ENCODE measurements around the gene TRPM5. TPM values are rescaled to one million over a fixed set of nuclear protein-coding genes. Genes with fewer than 3 reads are reported as not detected.

The TRPM5 gene
- total RNA-seq, 1 donor from 2014 or later, result not detected

- Mint-ChIP-seq H3K4me3 (ENCODE audit: unreplicated experiment) (peak within 1 kb of the TSS; percentile 42), H3K27me3 (ENCODE audit: low read depth) (peaks cover 35% of the 10 kb centered on the region), H3K36me3 (ENCODE audit: low read depth) (no peaks in the 10 kb centered on the region), H3K4me1 (ENCODE audit: low read depth) (peaks cover 3% of the 10 kb centered on the region), H3K9me3 (ENCODE audit: low read depth) (peaks cover 11% of the 10 kb centered on the region), H3K27ac (ENCODE audit: unreplicated experiment) (no peak within 1 kb of the TSS)
- DNase-seq (ENCODE audit: low spot score), result peak; percentile 52
- TF ChIP-seq, protein P1, sequence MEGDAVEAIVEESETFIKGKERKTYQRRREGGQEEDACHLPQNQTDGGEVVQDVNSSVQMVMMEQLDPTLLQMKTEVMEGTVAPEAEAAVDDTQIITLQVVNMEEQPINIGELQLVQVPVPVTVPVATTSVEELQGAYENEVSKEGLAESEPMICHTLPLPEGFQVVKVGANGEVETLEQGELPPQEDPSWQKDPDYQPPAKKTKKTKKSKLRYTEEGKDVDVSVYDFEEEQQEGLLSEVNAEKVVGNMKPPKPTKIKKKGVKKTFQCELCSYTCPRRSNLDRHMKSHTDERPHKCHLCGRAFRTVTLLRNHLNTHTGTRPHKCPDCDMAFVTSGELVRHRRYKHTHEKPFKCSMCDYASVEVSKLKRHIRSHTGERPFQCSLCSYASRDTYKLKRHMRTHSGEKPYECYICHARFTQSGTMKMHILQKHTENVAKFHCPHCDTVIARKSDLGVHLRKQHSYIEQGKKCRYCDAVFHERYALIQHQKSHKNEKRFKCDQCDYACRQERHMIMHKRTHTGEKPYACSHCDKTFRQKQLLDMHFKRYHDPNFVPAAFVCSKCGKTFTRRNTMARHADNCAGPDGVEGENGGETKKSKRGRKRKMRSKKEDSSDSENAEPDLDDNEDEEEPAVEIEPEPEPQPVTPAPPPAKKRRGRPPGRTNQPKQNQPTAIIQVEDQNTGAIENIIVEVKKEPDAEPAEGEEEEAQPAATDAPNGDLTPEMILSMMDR (IDR thresholded peaks at IDR 0.05), result no peak
Observed at GRCh38 chr11:2444821-2445745, 769 bp upstream of the TRPM5 start, which contains the start of gene KCNQ1. Gene KCNQ1, plus strand, starts transcription at chr11:2445008. Its CDS starts 91 bp downstream, at chr11:2445099.

- peak; percentile 40 for DNase-seq (ENCODE audit: low spot score)
- TF ChIP-seq, protein P1 (IDR thresholded peaks at IDR 0.05), result no peak
- Mint-ChIP-seq H3K27me3 (ENCODE audit: low read depth) (peaks cover 46% of the 10 kb centered on the region), H3K4me3 (ENCODE audit: unreplicated experiment) (no peak overlapping the region), H3K9me3 (ENCODE audit: low read depth) (peaks cover 13% of the 10 kb centered on the region), H3K27ac (ENCODE audit: unreplicated experiment) (no peak overlapping the region), H3K36me3 (ENCODE audit: low read depth) (peaks cover 2% of the 10 kb centered on the region), H3K4me1 (ENCODE audit: low read depth) (peaks cover 3% of the 10 kb centered on the region)
Observed at GRCh38 chr11:2443406-2443805, 908 bp downstream of the TRPM5 start.

DNA sequence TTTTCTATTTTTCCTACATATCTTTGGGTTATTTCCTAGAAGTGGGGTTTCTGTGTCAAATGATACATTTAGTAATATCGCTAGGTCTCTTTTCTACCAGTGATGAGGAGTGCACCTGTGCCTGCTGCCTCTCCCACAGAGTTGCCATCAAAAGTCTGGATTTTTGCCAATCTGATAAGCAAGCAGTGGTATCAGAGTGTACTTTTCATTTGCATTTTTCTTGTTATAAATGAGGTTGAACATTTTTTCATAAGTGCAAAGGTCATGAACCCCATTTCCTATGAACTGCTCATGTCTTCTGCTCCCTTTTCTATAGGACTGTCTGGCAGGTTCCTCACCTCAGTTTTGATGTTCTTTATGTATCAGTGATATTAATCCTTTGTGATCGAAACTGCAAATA, 1.7 kb downstream of the TRPM5 start:
- no peak overlapping the region for H3K4me3 Mint-ChIP-seq (ENCODE audit: unreplicated experiment)
- H3K27me3 Mint-ChIP-seq (ENCODE audit: low read depth), result peaks cover 52% of the 10 kb centered on the region
- TF ChIP-seq, protein P1 (IDR thresholded peaks at IDR 0.05), result no peak
- H3K9me3 Mint-ChIP-seq (ENCODE audit: low read depth), result peaks cover 13% of the 10 kb centered on the region
- H3K27ac Mint-ChIP-seq (ENCODE audit: unreplicated experiment), result no peak overlapping the region
- no peak for DNase-seq (ENCODE audit: low spot score)
- peaks cover 2% of the 10 kb centered on the region for H3K36me3 Mint-ChIP-seq (ENCODE audit: low read depth)
- peaks cover 3% of the 10 kb centered on the region for H3K4me1 Mint-ChIP-seq (ENCODE audit: low read depth)

DNA sequence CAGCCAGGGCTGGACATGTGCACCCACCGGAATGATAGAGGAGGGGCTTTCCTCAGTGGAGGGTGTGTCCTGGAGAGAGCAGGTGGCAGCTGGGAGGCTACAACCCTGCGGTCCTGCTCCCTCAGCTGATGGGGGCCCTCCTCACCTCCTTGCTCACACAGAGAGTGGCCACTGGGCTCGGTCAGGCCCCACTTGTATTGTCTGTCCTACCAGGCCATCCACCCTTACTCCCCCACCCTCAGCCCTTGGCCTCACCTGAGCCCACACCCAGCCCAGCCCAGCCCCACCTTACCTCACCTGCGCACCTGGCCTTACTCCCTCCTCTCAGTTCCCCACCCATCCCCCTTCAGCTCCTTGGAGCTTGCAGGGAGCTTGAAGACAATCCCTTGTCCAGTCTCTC, 3.1 kb downstream of the TRPM5 start:
- Mint-ChIP-seq H3K4me1 (ENCODE audit: low read depth) (peaks cover 3% of the 10 kb centered on the region), H3K9me3 (ENCODE audit: low read depth) (peaks cover 13% of the 10 kb centered on the region), H3K27me3 (ENCODE audit: low read depth) (peaks cover 50% of the 10 kb centered on the region), H3K36me3 (ENCODE audit: low read depth) (peaks cover 2% of the 10 kb centered on the region), H3K4me3 (ENCODE audit: unreplicated experiment) (no peak overlapping the region), H3K27ac (ENCODE audit: unreplicated experiment) (no peak overlapping the region)
- TF ChIP-seq, protein P1 (IDR thresholded peaks at IDR 0.05), result no peak
- peak; percentile 61 for DNase-seq (ENCODE audit: low spot score)

DNA sequence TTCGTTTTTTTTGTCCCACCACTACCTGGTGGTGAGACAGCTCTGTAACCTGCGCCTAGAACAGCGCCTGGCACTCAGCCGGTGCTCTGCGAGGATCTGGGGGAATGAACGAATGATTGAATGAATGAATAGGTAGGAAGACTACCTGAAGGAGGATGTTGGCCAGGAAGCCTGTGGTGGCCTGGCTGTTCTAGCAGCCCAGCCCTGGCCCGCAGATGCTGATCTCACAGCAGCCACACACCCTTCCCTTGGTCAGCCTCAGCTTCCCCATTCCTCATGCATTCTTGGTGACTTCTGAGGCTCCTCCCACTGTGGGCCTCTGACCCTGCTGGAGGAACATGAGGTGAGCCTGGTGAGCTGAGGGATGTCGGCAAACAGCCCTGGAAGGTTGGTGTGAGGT, 3.7 kb downstream of the TRPM5 start:
- DNase-seq (ENCODE audit: low spot score), result peak; percentile 66
- no peak overlapping the region for H3K27ac Mint-ChIP-seq (ENCODE audit: unreplicated experiment)
- H3K9me3 Mint-ChIP-seq (ENCODE audit: low read depth), result peaks cover 13% of the 10 kb centered on the region
- TF ChIP-seq, protein P1 (IDR thresholded peaks at IDR 0.05), result no peak
- H3K27me3 Mint-ChIP-seq (ENCODE audit: low read depth), result peaks cover 50% of the 10 kb centered on the region
- no peak overlapping the region for H3K4me3 Mint-ChIP-seq (ENCODE audit: unreplicated experiment)
- H3K4me1 Mint-ChIP-seq (ENCODE audit: low read depth), result peaks cover 3% of the 10 kb centered on the region
- peaks cover 2% of the 10 kb centered on the region for H3K36me3 Mint-ChIP-seq (ENCODE audit: low read depth)

Data from chondrocyte (in vitro differentiated cells).